Chondrocyte (in vitro differentiated cells): ENCODE data around the gene CCT5. TPM values are rescaled to one million over a fixed set of nuclear protein-coding genes. Genes with fewer than 3 reads are reported as not detected.
"Not testable (repeated sequence)": the region's sequence is repeated elsewhere in the genome, so short reads cannot be mapped to it uniquely, and the experiment has no call there.

Source experiments
- DNase-seq: peaks from one replicate; pipeline ENCODE4 v3.0.0; 2021; ENCODE audit warnings: mixed read lengths, low spot score
- H3K27ac Mint-ChIP-seq: one replicate; pipeline ENCODE4 v1.8.0; 2021; ENCODE audit warnings: mild to moderate bottlenecking, moderate library complexity, mixed read lengths; ENCODE audit not compliant: unreplicated experiment
- H3K27me3 Mint-ChIP-seq: 2 replicates; pipeline ENCODE4 v1.8.0; 2021; ENCODE audit warnings: low read depth, mixed read lengths
- H3K36me3 Mint-ChIP-seq: 2 replicates; pipeline ENCODE4 v1.8.0; 2021; ENCODE audit warnings: low read depth, mixed read lengths
- H3K4me1 Mint-ChIP-seq: 2 replicates; pipeline ENCODE4 v1.8.0; 2021; ENCODE audit warnings: low read depth, mild to moderate bottlenecking, mixed read lengths
- H3K4me3 Mint-ChIP-seq: one replicate; pipeline ENCODE4 v1.8.0; 2021; ENCODE audit warnings: mild to moderate bottlenecking, moderate library complexity, mixed read lengths; ENCODE audit not compliant: unreplicated experiment
- H3K9me3 Mint-ChIP-seq: 2 replicates; pipeline ENCODE4 v1.8.0; 2021; ENCODE audit warnings: low read depth, mixed read lengths
- CTCF ChIP-seq: fragments of 200-600 bp; sonication (generic); IDR thresholded peaks from 2 replicates; pipeline ENCODE4 v1.5.0; 2021; ENCODE audit warnings: antibody characterized with exemption, mild to moderate bottlenecking, moderate library complexity
- total RNA-seq: library from RNA; stranded (reverse); gene quantifications from 3 replicates; pipeline ENCODE4 v1.2.1, GENCODE V29; 2021

Gene CCT5
- total RNA-seq, 1 donor from 2014 or later = 161 TPM

- peaks cover 8% of the 10 kb centered on the region for H3K4me1 Mint-ChIP-seq
- H3K27ac Mint-ChIP-seq = no peak overlapping the region
- no peak overlapping the region for H3K4me3 Mint-ChIP-seq
- H3K27me3 Mint-ChIP-seq = no peaks in the 10 kb centered on the region
- no peak for DNase-seq
- H3K9me3 Mint-ChIP-seq = no peaks in the 10 kb centered on the region
- peaks cover 5% of the 10 kb centered on the region for H3K36me3 Mint-ChIP-seq
- no peak for TF ChIP-seq CTCF
Observed at GRCh38 chr5:10243660-10244240, 6.3 kb upstream of the CCT5 start.

- TF ChIP-seq CTCF = no peak
- Mint-ChIP-seq H3K4me3 (no peak overlapping the region), H3K4me1 (peaks cover 14% of the 10 kb centered on the region), H3K27ac (no peak overlapping the region), H3K36me3 (peaks cover 3% of the 10 kb centered on the region), H3K27me3 (no peaks in the 10 kb centered on the region), H3K9me3 (no peaks in the 10 kb centered on the region)
- no peak for DNase-seq
Observed at GRCh38 chr5:10244342-10244944, 5.6 kb upstream of the CCT5 start.

DNA sequence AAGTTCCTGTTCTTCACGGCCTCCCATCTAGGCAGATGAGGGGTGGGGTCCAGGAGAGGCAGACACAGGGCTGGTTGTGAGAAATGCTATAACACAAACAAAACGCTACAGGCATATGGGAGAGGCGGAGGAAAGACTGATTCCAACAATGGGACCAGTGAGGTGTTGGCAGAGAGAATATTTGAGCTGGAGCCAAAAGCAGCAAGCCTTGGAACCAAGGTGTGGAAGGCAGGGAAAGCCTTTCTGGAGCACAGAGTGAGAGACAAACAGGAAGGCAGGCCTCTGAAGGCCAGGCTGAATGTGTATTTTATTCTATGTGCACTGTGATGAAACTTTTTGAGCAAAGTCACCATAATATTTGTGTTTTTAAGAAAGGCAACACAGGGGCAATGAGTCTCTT lies 3.3 kb upstream of the CCT5 start:
- Mint-ChIP-seq H3K27ac (no peak overlapping the region), H3K4me1 (peaks cover 25% of the 10 kb centered on the region), H3K9me3 (no peaks in the 10 kb centered on the region), H3K27me3 (no peaks in the 10 kb centered on the region), H3K4me3 (no peak overlapping the region), H3K36me3 (peaks cover 3% of the 10 kb centered on the region)
- DNase-seq = no peak
- TF ChIP-seq CTCF = no peak

DNA sequence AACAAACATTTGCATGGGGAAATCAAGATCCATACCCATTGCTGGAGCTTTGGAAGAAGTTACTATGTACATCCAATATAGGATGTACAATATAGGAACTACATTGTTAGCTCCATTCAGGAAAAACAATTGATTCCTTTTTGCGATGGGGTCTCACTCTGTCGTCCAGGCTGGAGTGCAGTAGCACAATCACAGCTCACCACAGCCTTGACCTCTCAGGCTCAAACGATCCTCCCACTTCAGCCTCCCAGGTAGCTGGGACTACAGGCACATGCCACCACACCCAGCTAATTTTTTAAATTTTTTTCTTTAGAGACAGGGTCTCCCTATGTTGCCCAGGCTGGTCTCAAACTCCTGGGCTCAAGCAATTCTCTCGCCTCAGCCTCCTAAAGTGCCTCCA lies 2.9 kb upstream of the CCT5 start:
- not testable (repeated sequence) for H3K27ac Mint-ChIP-seq, DNase-seq, H3K27me3 Mint-ChIP-seq, H3K36me3 Mint-ChIP-seq, H3K9me3 Mint-ChIP-seq, H3K4me3 Mint-ChIP-seq
- peaks cover 29% of the 10 kb centered on the region for H3K4me1 Mint-ChIP-seq

DNA sequence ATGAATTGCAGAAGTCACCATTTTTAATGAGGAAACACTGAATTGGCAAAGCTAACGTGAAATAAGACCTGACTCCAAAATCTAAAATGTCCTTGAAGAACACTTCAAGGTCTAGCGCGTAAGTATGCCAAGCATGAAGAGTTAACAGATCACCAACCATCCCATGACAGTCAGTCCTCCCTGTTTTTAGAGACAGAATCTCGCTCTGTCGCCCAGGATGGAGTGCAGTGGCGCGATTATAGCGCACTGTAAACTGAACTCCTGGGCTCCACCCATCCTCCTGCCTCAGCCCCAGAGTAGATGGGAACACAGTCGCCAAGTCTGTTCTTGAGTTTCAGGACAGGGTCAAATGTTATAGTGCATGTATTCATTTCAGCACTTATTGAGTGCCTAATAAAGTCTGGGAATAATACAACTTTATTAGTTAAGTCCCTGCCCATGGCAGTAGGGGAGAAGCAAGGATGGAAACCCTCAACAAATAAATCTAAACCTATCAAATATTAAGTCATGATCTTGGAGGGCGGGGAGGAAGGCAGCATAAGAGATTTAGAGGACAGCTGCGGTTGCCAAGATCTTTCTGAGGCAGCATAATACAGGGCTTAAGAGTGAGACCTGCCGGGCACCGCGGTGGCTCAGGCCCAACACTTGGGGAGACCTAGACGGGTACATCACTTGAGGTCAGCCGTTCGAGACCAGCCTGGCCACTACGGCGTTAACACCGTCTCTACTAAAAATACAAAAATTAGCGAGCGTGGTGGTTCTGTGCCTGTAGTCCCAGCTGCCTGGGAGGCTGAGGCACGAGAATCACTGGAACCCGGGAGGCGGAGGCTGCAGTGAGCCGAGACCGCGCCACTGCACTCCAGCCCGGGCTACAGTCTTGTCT lies 1.5 kb upstream of the CCT5 start:
- H3K4me1 Mint-ChIP-seq = peaks cover 33% of the 10 kb centered on the region
- peak overlapping the region; percentile 98 for H3K27ac Mint-ChIP-seq
- H3K4me3 Mint-ChIP-seq = peak overlapping the region; percentile 87
- DNase-seq = no peak
- no peak for TF ChIP-seq CTCF
- no peaks in the 10 kb centered on the region for H3K27me3 Mint-ChIP-seq
- peaks cover 3% of the 10 kb centered on the region for H3K36me3 Mint-ChIP-seq
- no peaks in the 10 kb centered on the region for H3K9me3 Mint-ChIP-seq
